HG02938 (cell line): Measurements from ENCODE around the gene NARF.
"Not testable (repeated sequence)": the region's sequence is repeated elsewhere in the genome, so short reads cannot be mapped to it uniquely, and the experiment has no call there.

Experiments used
- ATAC-seq: cut with Tn5 transposase; IDR thresholded peaks from one replicate; pipeline ENCODE4 v1.9.1; 2021; ENCODE audit warnings: mild to moderate bottlenecking, moderate library complexity; ENCODE audit not compliant: unreplicated experiment

Gene NARF

GRCh38 chr17:82445542-82445941 is 13.0 kb upstream of the NARF start:
- ATAC-seq = no peak

- no peak for ATAC-seq
Observed at GRCh38 chr17:82446124-82446523, 12.4 kb upstream of the NARF start.

GRCh38 chr17:82446649-82447048 is 11.9 kb upstream of the NARF start:
- ATAC-seq = no peak

GRCh38 chr17:82447876-82448275 is 10.7 kb upstream of the NARF start:
- ATAC-seq = no peak

GRCh38 chr17:82449131-82449882 is 9.2 kb upstream of the NARF start:
- ATAC-seq = peak; percentile 52

GRCh38 chr17:82449883-82450356 is 8.6 kb upstream of the NARF start:
- ATAC-seq = peak; percentile 8

GRCh38 chr17:82450357-82451106 is 8.0 kb upstream of the NARF start, which contains the start of gene CYBC1:
CYBC1 (minus strand) TSS chr17:82450752; CDS start chr17:82449254, 1,498 bp downstream.
- no peak for ATAC-seq

GRCh38 chr17:82452162-82452561 is 6.4 kb upstream of the NARF start:
- ATAC-seq = no peak

- ATAC-seq = not testable (repeated sequence)
Observed at GRCh38 chr17:82453151-82453550, 5.4 kb upstream of the NARF start.

GRCh38 chr17:82453706-82454105 is 4.8 kb upstream of the NARF start:
- ATAC-seq = not testable (repeated sequence)

GRCh38 chr17:82457073-82457928 is 1.2 kb upstream of the NARF start:
- ATAC-seq = no peak

- no peak for ATAC-seq
Observed at GRCh38 chr17:82457929-82458178, 687 bp upstream of the NARF start.

- no peak for ATAC-seq
Observed at GRCh38 chr17:82458885-82459424, 414 bp downstream of the NARF start.

- ATAC-seq = not testable (repeated sequence)
Observed at GRCh38 chr17:82459936-82460335, 1.4 kb downstream of the NARF start.

- ATAC-seq = no peak
Observed at GRCh38 chr17:82461827-82462524, 3.4 kb downstream of the NARF start.

- no peak for ATAC-seq
Observed at GRCh38 chr17:82463391-82463790, 4.8 kb downstream of the NARF start.

GRCh38 chr17:82463925-82464566 is 5.5 kb downstream of the NARF start:
- ATAC-seq = no peak

GRCh38 chr17:82464567-82464929 is 6.0 kb downstream of the NARF start:
- no peak for ATAC-seq

- no peak for ATAC-seq
Observed at GRCh38 chr17:82465023-82465603, 6.6 kb downstream of the NARF start.

- no peak for ATAC-seq
Observed at GRCh38 chr17:82468692-82469091, 10.2 kb downstream of the NARF start.
